B cell (primary cell): ENCODE data around the gene SLC25A26. TPM values are rescaled to one million over a fixed set of nuclear protein-coding genes. Genes with fewer than 3 reads are reported as not detected.

ENCODE experiments used
- ATAC-seq: fragments of 200-7000 bp; cut with Tn5 transposase; one replicate; pipeline ENCODE4 v1.10.0; 2021; ENCODE audit warnings: low read depth, mild to moderate bottlenecking, moderate number of reproducible peaks, moderate library complexity
- CTCF ChIA-PET: fragments of 350-600 bp; sonication (Branson Sonifier 250); formaldehyde crosslinking; loops from one replicate; lab custom pipeline; 2021; ENCODE audit warnings: antibody characterized with exemption, inconsistent platforms; lab: Charles Lee
- POLR2A ChIA-PET: fragments of 350-600 bp; sonication (Branson Sonifier 250); formaldehyde crosslinking; loops from one replicate; lab custom pipeline; 2021; ENCODE audit warnings: antibody characterized with exemption; lab: Charles Lee
- DNase-seq: peaks from one replicate; pipeline ENCODE4 v3.0.0; 2013
- H2AFZ ChIP-seq: 2 replicates; pipeline ENCODE4 v1.6.1; 2012; ENCODE audit warnings: mild to moderate bottlenecking, low read depth, low read length; ENCODE audit not compliant: insufficient read depth, poor library complexity, severe bottlenecking
- H3K27ac ChIP-seq, 2 donors: 1 replicate in 1 of 2; 2 replicates in 1 of 2; pipeline ENCODE4 v1.5.1; 2012 to 2013; ENCODE audit warnings: low read length in 2 of 2, mild to moderate bottlenecking in 2 of 2, moderate library complexity in 1 of 2
- H3K27me3 ChIP-seq, 4 experiments: fragments of 200-600 bp in 1 of 4; sonication (generic) in 1 of 4; replicated peaks in 1 of 4; 1 replicate in 2 of 4; 2 replicates in 2 of 4; pipeline versions ENCODE4 v1.6.1 to v1.7.0; 2013 to 2016; ENCODE audit warnings: low read length in 3 of 4, mild to moderate bottlenecking in 2 of 4, mixed read lengths in 1 of 4, moderate library complexity in 1 of 4; ENCODE audit not compliant: insufficient read depth in 4 of 4, control insufficient read depth in 3 of 4; ENCODE audit errors: control extremely low read depth in 1 of 4
- H3K36me3 ChIP-seq, 2 experiments: replicated peaks in 1 of 2; 1 replicate in 1 of 2; 2 replicates in 1 of 2; pipeline versions ENCODE4 v1.6.1 to v1.7.1; 2013; ENCODE audit warnings: low read length in 1 of 2; ENCODE audit not compliant: insufficient read depth in 2 of 2, control insufficient read depth in 1 of 2; ENCODE audit errors: control extremely low read depth in 1 of 2, extremely low read depth in 1 of 2
- H3K4me1 ChIP-seq, 2 donors: fragments of 200-600 bp in 1 of 2; sonication (generic) in 1 of 2; 1 replicate in 1 of 2; 2 replicates in 1 of 2; pipeline versions ENCODE4 v1.5.1 to v1.6.1; 2013 to 2017; ENCODE audit warnings: low read length in 2 of 2; ENCODE audit not compliant: control insufficient read depth in 2 of 2, insufficient read depth in 2 of 2
- H3K4me2 ChIP-seq: replicated peaks from 2 replicates; pipeline ENCODE3; 2012; ENCODE audit warnings: mild to moderate bottlenecking, low read depth, low read length; ENCODE audit not compliant: poor library complexity, severe bottlenecking
- H3K4me3 ChIP-seq, 5 experiments: fragments of 200-600 bp in 1 of 5; sonication (generic) in 1 of 5; 1 replicate in 3 of 5; 2 replicates in 2 of 5; pipeline versions ENCODE4 v1.5.1 to v1.7.0; 2011 to 2016; ENCODE audit warnings: low read length in 4 of 5, mild to moderate bottlenecking in 4 of 5, low read depth in 2 of 5, control low read depth in 1 of 5, moderate library complexity in 1 of 5; ENCODE audit not compliant: insufficient read depth in 1 of 5; ENCODE audit errors: control extremely low read depth in 1 of 5, extremely low read depth in 1 of 5
- H3K79me2 ChIP-seq: fragments of 200-600 bp; sonication (generic); one replicate; pipeline ENCODE4 v1.6.0; 2016; ENCODE audit warnings: low read length; ENCODE audit not compliant: control insufficient read depth, insufficient read depth
- H3K9ac ChIP-seq: fragments of 200-600 bp; sonication (generic); 2 replicates; pipeline ENCODE4 v1.6.1; 2017; ENCODE audit warnings: mild to moderate bottlenecking, low read length, moderate library complexity
- H3K9me3 ChIP-seq, 3 donors: one replicate each; pipeline versions ENCODE4 v1.6.1 to v1.7.1; 2013; ENCODE audit warnings: low read length in 2 of 3; ENCODE audit not compliant: control insufficient read depth in 2 of 3, insufficient read depth in 1 of 3; ENCODE audit errors: control extremely low read depth in 1 of 3
- H4K20me1 ChIP-seq: 2 replicates; pipeline ENCODE4 v1.6.0; 2012; ENCODE audit warnings: mild to moderate bottlenecking, low read length; ENCODE audit not compliant: insufficient read depth, control insufficient read depth, poor library complexity, severe bottlenecking
- H3K27ac Mint-ChIP-seq: one replicate; pipeline ENCODE4 v1.8.0; 2021; ENCODE audit warnings: mixed read lengths
- H3K27me3 Mint-ChIP-seq: one replicate; pipeline ENCODE4 v1.8.0; 2021; ENCODE audit warnings: mixed read lengths
- H3K4me1 Mint-ChIP-seq: one replicate; pipeline ENCODE4 v1.8.0; 2021; ENCODE audit warnings: mixed read lengths
- H3K4me3 Mint-ChIP-seq: one replicate; pipeline ENCODE4 v1.8.0; 2021; ENCODE audit warnings: mixed read lengths
- H3K9me3 Mint-ChIP-seq: one replicate; pipeline ENCODE4 v1.8.0; 2022; ENCODE audit warnings: mixed read lengths; ENCODE audit not compliant: insufficient read depth
- EZH2 ChIP-seq: IDR thresholded peaks from 2 replicates; pipeline ENCODE4 v1.6.1; 2012; ENCODE audit warnings: borderline replicate concordance, low read depth, mild to moderate bottlenecking, moderate library complexity, low read length; ENCODE audit not compliant: insufficient read depth, poor library complexity, severe bottlenecking
- WGBS: methylation state at CpG from one replicate; pipeline ENCODE4 v1.1.5; 2013; ENCODE audit warnings: missing lambda C conversion rate; ENCODE audit not compliant: insufficient coverage; 5-methylcytosine and 5-hydroxymethylcytosine counted together
- intact Hi-C: fragments of 100-400 bp; cut with micrococcal nuclease; formaldehyde crosslinking; loops from one replicate; pipeline ENCODE4 v1.10.0; 2022
- polyA plus RNA-seq: library from polyadenylated mRNA; depleted of rRNA; stranded (reverse); fragments of >200 nt; gene quantifications from 2 replicates; pipeline ENCODE4 v1.2.3, GENCODE V29; 2012
- total RNA-seq, 2 donors: library from RNA; stranded (reverse); fragments of 120-200 nt in 1 of 2; gene quantifications; 1 replicate in 1 of 2; 2 replicates in 1 of 2; pipeline versions ENCODE4 v1.2.3 to v1.2.4, GENCODE V29; 2013 to 2022
- TF ChIP-seq, protein P1 (sequence below): fragments of 200-600 bp; IDR thresholded peaks from one replicate; pipeline ENCODE4 v1.8.0; 2022; ENCODE audit warnings: antibody characterized with exemption, mild to moderate bottlenecking

Gene SLC25A26
- total and polyA plus RNA-seq, 2 donors (not counting 1 experiment from before 2014, with no cell fraction given) = 22.3 to 23.8 TPM

DNA sequence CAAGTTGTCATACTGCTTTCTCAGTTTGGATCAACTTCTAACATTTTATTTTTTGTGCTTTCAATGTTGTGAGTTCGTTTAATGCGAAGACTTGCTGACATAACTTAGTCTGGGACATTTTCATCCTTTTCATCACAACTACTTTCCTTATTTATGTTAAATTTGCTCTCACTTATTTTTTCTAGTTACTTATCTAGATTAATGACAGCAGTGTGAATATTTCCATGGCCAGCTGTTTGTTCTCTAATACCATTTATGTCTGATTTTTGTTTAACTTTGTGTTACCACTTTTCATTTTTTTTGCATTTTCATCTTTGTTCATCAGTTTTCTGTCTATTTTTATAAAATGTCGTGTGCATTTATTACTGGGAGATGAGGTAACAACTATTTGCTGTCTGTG is 6.2 kb downstream of the SLC25A26 start:
- no peak for DNase-seq
- intact Hi-C loops = no loop called here
- H3K36me3 ChIP-seq = no peaks in the 10 kb centered on the region
- WGBS = no CpG with 5 or more reads among the region's 3 CpGs
- H3K27me3 Mint-ChIP-seq = no peaks in the 10 kb centered on the region
- H2AFZ ChIP-seq = no peak overlapping the region
- H3K9ac ChIP-seq = no peak overlapping the region
- H3K4me1 ChIP-seq = no peaks in the 10 kb centered on the region
- no peak overlapping the region for H3K27ac ChIP-seq
- H3K79me2 ChIP-seq = peaks cover 85% of the 10 kb centered on the region
- no peak overlapping the region for H3K4me3 ChIP-seq
- H3K4me3 Mint-ChIP-seq = no peak overlapping the region
- H3K4me1 Mint-ChIP-seq = peaks cover 33% of the 10 kb centered on the region
- POLR2A ChIA-PET = no interaction called here
- H3K9me3 Mint-ChIP-seq = no peaks in the 10 kb centered on the region
- no peaks in the 10 kb centered on the region for H3K27me3 ChIP-seq
- H4K20me1 ChIP-seq = peaks cover 28% of the 10 kb centered on the region
- CTCF ChIA-PET = no interaction called here
- no peak overlapping the region for H3K27ac Mint-ChIP-seq
- no peaks in the 10 kb centered on the region for H3K9me3 ChIP-seq
- no peak for ATAC-seq
- H3K4me2 ChIP-seq = no peak overlapping the region
- TF ChIP-seq, protein P1, sequence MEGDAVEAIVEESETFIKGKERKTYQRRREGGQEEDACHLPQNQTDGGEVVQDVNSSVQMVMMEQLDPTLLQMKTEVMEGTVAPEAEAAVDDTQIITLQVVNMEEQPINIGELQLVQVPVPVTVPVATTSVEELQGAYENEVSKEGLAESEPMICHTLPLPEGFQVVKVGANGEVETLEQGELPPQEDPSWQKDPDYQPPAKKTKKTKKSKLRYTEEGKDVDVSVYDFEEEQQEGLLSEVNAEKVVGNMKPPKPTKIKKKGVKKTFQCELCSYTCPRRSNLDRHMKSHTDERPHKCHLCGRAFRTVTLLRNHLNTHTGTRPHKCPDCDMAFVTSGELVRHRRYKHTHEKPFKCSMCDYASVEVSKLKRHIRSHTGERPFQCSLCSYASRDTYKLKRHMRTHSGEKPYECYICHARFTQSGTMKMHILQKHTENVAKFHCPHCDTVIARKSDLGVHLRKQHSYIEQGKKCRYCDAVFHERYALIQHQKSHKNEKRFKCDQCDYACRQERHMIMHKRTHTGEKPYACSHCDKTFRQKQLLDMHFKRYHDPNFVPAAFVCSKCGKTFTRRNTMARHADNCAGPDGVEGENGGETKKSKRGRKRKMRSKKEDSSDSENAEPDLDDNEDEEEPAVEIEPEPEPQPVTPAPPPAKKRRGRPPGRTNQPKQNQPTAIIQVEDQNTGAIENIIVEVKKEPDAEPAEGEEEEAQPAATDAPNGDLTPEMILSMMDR = no peak
- TF ChIP-seq EZH2 = no peak

DNA sequence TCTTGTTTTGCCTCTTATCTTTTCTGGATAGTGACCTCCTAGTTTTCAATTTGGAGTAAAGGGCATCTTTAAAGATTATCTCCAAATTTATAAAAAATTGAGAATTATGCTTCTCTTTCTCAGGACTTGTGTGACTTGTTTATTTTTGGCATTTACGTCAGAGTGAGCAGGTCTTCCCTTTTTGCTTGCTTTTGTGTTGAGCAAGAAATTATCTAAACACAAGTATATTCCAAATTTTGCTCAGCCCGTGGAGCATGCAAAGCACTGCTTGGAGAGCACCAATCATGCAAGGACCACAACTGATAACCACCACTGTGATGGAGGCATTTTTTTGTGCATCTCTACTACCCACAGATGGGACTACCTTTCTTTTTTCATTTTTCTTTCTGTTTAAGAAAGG is 7.1 kb downstream of the SLC25A26 start:
- no peak for DNase-seq
- Histone ChIP-seq H3K4me3 (no peak overlapping the region), H3K27me3 (no peaks in the 10 kb centered on the region), H3K9me3 (no peaks in the 10 kb centered on the region), H3K4me2 (no peak overlapping the region), H3K9ac (no peak overlapping the region), H3K36me3 (no peaks in the 10 kb centered on the region), H2AFZ (no peak overlapping the region), H3K27ac (no peak overlapping the region), H4K20me1 (peaks cover 35% of the 10 kb centered on the region), H3K79me2 (peaks cover 86% of the 10 kb centered on the region), H3K4me1 (no peaks in the 10 kb centered on the region)
- ChIA-PET CTCF (interaction anchor here (1.4 kb wide), 1 partner anchor 26 kb away, joined by 3 read pairs; no protein-coding TSS in a partner anchor), POLR2A (no interaction called here)
- Mint-ChIP-seq H3K27ac (no peak overlapping the region), H3K4me3 (no peak overlapping the region), H3K9me3 (no peaks in the 10 kb centered on the region), H3K27me3 (no peaks in the 10 kb centered on the region), H3K4me1 (peaks cover 36% of the 10 kb centered on the region)
- intact Hi-C loops = no loop called here
- no CpG with 5 or more reads among the region's 2 CpGs for WGBS
- no peak for ATAC-seq
- no peak for TF ChIP-seq EZH2
- TF ChIP-seq, protein P1 = no peak
